ENCODE results near the gene LRRTM1. TPM values are rescaled to one million over a fixed set of nuclear protein-coding genes. Genes with fewer than 3 reads are reported as not detected.

Gene LRRTM1
- total RNA-seq, 1 experiment from 2014 or later: not detected

GRCh38 chr2:80255918-80256781, 48.4 kb downstream of the LRRTM1 start:
- intact Hi-C loops (cut with micrococcal nuclease): no loop called here
- no TSS peak for BruUV-seq (replicated peaks)
- Histone ChIP-seq H2AFZ (ENCODE audit: low read depth, low read length, poor library complexity, severe bottlenecking) (no peak overlapping the region), H3K4me3 (replicated peaks in 1 of 2; ENCODE audit: low read depth in 1 of 2, low read length in 2 of 2) (no peak overlapping the region), H3K36me3 (ENCODE audit: control insufficient read depth in 1 of 2, insufficient read depth in 2 of 2, low read length in 2 of 2) (no peaks in the 10 kb centered on the region), H3K4me1 (ENCODE audit: control insufficient read depth in 1 of 2, insufficient read depth in 2 of 2, low read length in 2 of 2) (no peaks in the 10 kb centered on the region), H3K27ac (ENCODE audit: low read depth, low read length) (no peak overlapping the region), H3K27me3 (ENCODE audit: insufficient read depth, low read length) (no peaks in the 10 kb centered on the region), H3K9me3 (ENCODE audit: control insufficient read depth in 1 of 2, insufficient read depth in 1 of 2, low read depth in 1 of 2, low read length in 2 of 2) (peaks cover 15% of the 10 kb centered on the region in 2 experiments; a peak in 2 of 4 replicates), H3K79me2 (ENCODE audit: insufficient read depth, low read length) (no peaks in the 10 kb centered on the region), H3K4me2 (ENCODE audit: low read length) (no peak overlapping the region), H3K9ac (ENCODE audit: low read length) (no peak overlapping the region), H4K20me1 (ENCODE audit: insufficient read depth) (no peaks in the 10 kb centered on the region), H3K9me2 (ENCODE audit: insufficient read depth) (no peaks in the 10 kb centered on the region)
- TF ChIP-seq CTCF (IDR thresholded peaks at IDR 0.05 in 2 of 3, conservative IDR thresholded peaks at IDR 0.05 in 1 of 3; ENCODE audit: borderline replicate concordance in 1 of 3, insufficient read depth in 1 of 3, low read depth in 2 of 3, low read length in 2 of 3): peak in 1 of 3 experiments; percentile 27; a peak in 1 of 6 replicates
- TF ChIP-seq ELF1 (IDR thresholded peaks at IDR 0.05; ENCODE audit: borderline replicate concordance, low read depth): no peak
- no peak for TF ChIP-seq YY1 (IDR thresholded peaks at IDR 0.05; ENCODE audit: extremely low read depth, insufficient replicate concordance, low read depth, low read length)
- TF ChIP-seq CBX3 (IDR thresholded peaks at IDR 0.05; ENCODE audit: low read depth): no peak
- TF ChIP-seq ZFX (IDR thresholded peaks at IDR 0.05): no peak
- no peak for TF ChIP-seq JUND (IDR thresholded peaks at IDR 0.05)
- TF ChIP-seq CEBPB (IDR thresholded peaks at IDR 0.05; ENCODE audit: low read depth): no peak
- TF ChIP-seq REST (IDR thresholded peaks at IDR 0.05; ENCODE audit: low read depth): no peak
- DNase-seq (ENCODE audit: low read depth, low spot score) (no peak), ATAC-seq (no peak)
- POLR2A ChIA-PET: no interaction called here
- RAD21 ChIA-PET (ENCODE audit: low non-redundant PET in 1 of 2, low total read pairs in 2 of 2, uncharacterized antibody in 2 of 2, unreplicated experiment in 2 of 2): no interaction called here
- CTCF ChIA-PET: no interaction called here
